HepG2 (cell line): ENCODE results near the gene TMX4. TPM values are rescaled to one million over a fixed set of nuclear protein-coding genes. Genes with fewer than 3 reads are reported as not detected.
A peak's percentile ranks its signal among the peaks of the same experiment; 100 is the strongest.

Experiments used
- BHLHE40 ChIP-seq: IDR thresholded peaks from 2 replicates; pipeline ENCODE4 v1.6.1; 2011; ENCODE audit warnings: low read length, improper control_type of control experiment
- CREB3 ChIP-seq: sonication (generic); formaldehyde crosslinking; IDR thresholded peaks from 2 replicates; pipeline ENCODE4 v1.5.0; 2020; ENCODE audit warnings: missing genetic modification reagents
- ETV5 ChIP-seq: IDR thresholded peaks from 2 replicates; pipeline ENCODE4 v1.6.1; 2018; ENCODE audit warnings: missing biosample characterization, missing genetic modification reagents, inconsistent platforms, borderline replicate concordance
- HOXD1 ChIP-seq: sonication (generic); formaldehyde crosslinking; IDR thresholded peaks from 2 replicates; pipeline ENCODE4 v1.5.0; 2020; ENCODE audit warnings: missing genetic modification reagents
- KLF12 ChIP-seq: sonication (generic); formaldehyde crosslinking; IDR thresholded peaks from 2 replicates; pipeline ENCODE4 v1.4.0; 2020; ENCODE audit warnings: missing genetic modification reagents, borderline replicate concordance
- POLR2G ChIP-seq: fragments of 200-400 bp; formaldehyde crosslinking; IDR thresholded peaks from 2 replicates; pipeline ENCODE4 v1.6.1; 2018; ENCODE audit warnings: mild to moderate bottlenecking, low read depth, low read length, moderate library complexity
- RFX5 ChIP-seq: IDR thresholded peaks from 2 replicates; pipeline ENCODE4 v1.6.1; 2011; ENCODE audit warnings: low read depth, low read length, improper control_type of control experiment
- SNAPC4 ChIP-seq: sonication (generic); formaldehyde crosslinking; IDR thresholded peaks from 2 replicates; pipeline ENCODE4 v1.4.0; 2020; ENCODE audit warnings: mild to moderate bottlenecking, missing genetic modification reagents
- ZNF121 ChIP-seq: sonication (generic); formaldehyde crosslinking; IDR thresholded peaks from 2 replicates; pipeline ENCODE4 v1.5.0; 2020; ENCODE audit warnings: mild to moderate bottlenecking, missing genetic modification reagents
- ZNF20 ChIP-seq: sonication (generic); formaldehyde crosslinking; IDR thresholded peaks from 2 replicates; pipeline ENCODE4 v1.4.0; 2020; ENCODE audit warnings: mild to moderate bottlenecking, moderate library complexity, missing genetic modification reagents
- ZNF414 ChIP-seq: sonication (generic); formaldehyde crosslinking; IDR thresholded peaks from 2 replicates; pipeline ENCODE4 v1.5.0; 2020; ENCODE audit warnings: missing genetic modification reagents
- ZNF615 ChIP-seq: sonication (generic); formaldehyde crosslinking; IDR thresholded peaks from 2 replicates; pipeline ENCODE4 v1.5.0; 2020; ENCODE audit warnings: mild to moderate bottlenecking, missing genetic modification reagents, borderline replicate concordance
- ZNF670 ChIP-seq: sonication (generic); formaldehyde crosslinking; IDR thresholded peaks from 2 replicates; pipeline ENCODE4 v1.8.0; 2022; ENCODE audit warnings: mild to moderate bottlenecking, missing genetic modification reagents, borderline replicate concordance
- ZNF782 ChIP-seq: sonication (generic); formaldehyde crosslinking; IDR thresholded peaks from 2 replicates; pipeline ENCODE4 v1.4.0; 2020; ENCODE audit warnings: missing genetic modification reagents, mild to moderate bottlenecking, borderline replicate concordance
- ZNF839 ChIP-seq: sonication (generic); formaldehyde crosslinking; IDR thresholded peaks from 2 replicates; pipeline ENCODE4 v1.4.0; 2020; ENCODE audit warnings: missing genetic modification reagents, mild to moderate bottlenecking, borderline replicate concordance
- polyA plus RNA-seq, 8 experiments: library from polyadenylated mRNA; depleted of rRNA in 3 of 8; stranded (reverse) in 7 of 8; unstranded in 1 of 8; fragments of >200 nt; fragmentation: Illumina TruSeq in 4 of 8; extraction: Trizol in 4 of 8; gene quantifications; 2 replicates each; pipeline versions ENCODE4 v1.2.1 to v1.2.3, GENCODE V29; 2011 to 2016; ENCODE audit warnings: low read depth in 4 of 8, missing spikeins in 1 of 8, mixed read lengths in 1 of 8; ENCODE audit not compliant: insufficient read depth in 1 of 8
- total RNA-seq, 5 experiments: library from RNA; depleted of rRNA; stranded (reverse); fragments of >200 nt; fragmentation: Illumina TruSeq; extraction: Trizol; gene quantifications; 2 replicates each; pipeline ENCODE4 v1.2.3, GENCODE V29; 2016; ENCODE audit warnings: low read depth in 1 of 5
- TF ChIP-seq, protein P1 (sequence below): sonication (generic); formaldehyde crosslinking; IDR thresholded peaks from 2 replicates; pipeline ENCODE4 v1.9.0; 2021; ENCODE audit warnings: missing genetic modification reagents, mild to moderate bottlenecking, borderline replicate concordance
- TF ChIP-seq, protein P2 (sequence below): sonication (generic); formaldehyde crosslinking; IDR thresholded peaks from 2 replicates; pipeline ENCODE4 v1.4.0; 2020; ENCODE audit warnings: missing genetic modification reagents

The TMX4 gene
- total and polyA plus RNA-seq, 2 of the 13 experiments (the other 11 are each of a cell fraction or from before 2014, with no cell fraction given) = 7.6 to 21.4 TPM

DNA sequence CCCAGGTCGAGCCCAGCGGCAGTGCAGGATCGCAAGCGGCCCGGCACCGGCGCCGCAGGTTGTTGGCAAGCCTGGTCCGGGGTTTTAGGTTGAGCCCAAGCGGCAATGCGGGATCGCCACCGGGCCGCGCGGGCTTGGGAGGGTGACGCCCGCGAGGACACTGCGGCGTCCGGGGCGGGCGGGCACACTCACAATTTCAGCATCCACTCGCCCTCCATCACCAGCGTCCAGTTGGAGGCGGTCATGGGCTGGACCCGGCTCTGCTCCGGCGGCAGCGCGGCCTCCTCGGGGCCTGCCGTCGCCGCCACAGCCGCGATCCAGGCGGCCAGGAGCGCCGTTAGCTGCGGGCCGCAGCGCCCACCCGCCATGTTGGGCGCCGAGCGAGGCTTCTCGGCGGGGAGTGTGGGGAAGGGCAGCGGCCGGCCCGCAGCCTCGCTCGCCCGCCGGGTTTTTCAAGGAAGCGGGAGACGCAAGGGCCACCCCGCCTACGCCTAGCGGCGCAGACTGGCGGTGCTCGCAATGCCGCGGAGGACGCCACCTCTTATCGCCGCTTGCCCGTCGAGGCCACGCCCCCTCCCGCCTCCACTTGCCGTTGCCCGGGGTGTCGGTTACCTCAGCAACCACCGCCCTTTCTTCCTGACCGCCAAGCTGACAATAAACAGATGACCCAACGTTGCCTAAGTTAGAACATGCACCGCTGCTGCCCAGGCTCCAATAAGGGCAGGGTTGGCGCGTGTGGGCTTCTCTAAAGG, at the start of gene TMX4 (continued):
- TF ChIP-seq ZNF414 (CRISPR knock-in tag) (peak; percentile 92; the same call in 1 of the 2 replicates), ZNF20 (CRISPR knock-in tag) (peak; percentile 78; the same call in 1 of the 2 replicates), ZNF782 (CRISPR knock-in tag) (peak; percentile 98), ZNF670 (CRISPR knock-in tag) (no peak), ZNF121 (CRISPR knock-in tag) (peak; percentile 63; the same call in 1 of the 2 replicates), HOXD1 (CRISPR knock-in tag) (peak; percentile 90), ZNF839 (0 out of 2 replicates have a peak, but pooled peaks have one; percentile 96), ETV5 (CRISPR knock-in tag) (peak; percentile 12; the same call in 1 of the 2 replicates), POLR2G (peak; percentile 98), CREB3 (CRISPR knock-in tag) (peak; percentile 90; the same call in 1 of the 2 replicates), SNAPC4 (CRISPR knock-in tag) (no peak), KLF12 (CRISPR knock-in tag) (peak; percentile 97; the same call in 1 of the 2 replicates), RFX5 (peak; percentile 94), BHLHE40 (no peak; the same call in 1 of the 2 replicates), ZNF615 (no peak)
- TF ChIP-seq, protein P1, sequence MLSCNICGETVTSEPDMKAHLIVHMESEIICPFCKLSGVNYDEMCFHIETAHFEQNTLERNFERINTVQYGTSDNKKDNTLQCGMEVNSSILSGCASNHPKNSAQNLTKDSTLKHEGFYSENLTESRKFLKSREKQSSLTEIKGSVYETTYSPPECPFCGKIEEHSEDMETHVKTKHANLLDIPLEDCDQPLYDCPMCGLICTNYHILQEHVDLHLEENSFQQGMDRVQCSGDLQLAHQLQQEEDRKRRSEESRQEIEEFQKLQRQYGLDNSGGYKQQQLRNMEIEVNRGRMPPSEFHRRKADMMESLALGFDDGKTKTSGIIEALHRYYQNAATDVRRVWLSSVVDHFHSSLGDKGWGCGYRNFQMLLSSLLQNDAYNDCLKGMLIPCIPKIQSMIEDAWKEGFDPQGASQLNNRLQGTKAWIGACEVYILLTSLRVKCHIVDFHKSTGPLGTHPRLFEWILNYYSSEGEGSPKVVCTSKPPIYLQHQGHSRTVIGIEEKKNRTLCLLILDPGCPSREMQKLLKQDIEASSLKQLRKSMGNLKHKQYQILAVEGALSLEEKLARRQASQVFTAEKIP (CRISPR knock-in tag) = no peak
- TF ChIP-seq, protein P2, sequence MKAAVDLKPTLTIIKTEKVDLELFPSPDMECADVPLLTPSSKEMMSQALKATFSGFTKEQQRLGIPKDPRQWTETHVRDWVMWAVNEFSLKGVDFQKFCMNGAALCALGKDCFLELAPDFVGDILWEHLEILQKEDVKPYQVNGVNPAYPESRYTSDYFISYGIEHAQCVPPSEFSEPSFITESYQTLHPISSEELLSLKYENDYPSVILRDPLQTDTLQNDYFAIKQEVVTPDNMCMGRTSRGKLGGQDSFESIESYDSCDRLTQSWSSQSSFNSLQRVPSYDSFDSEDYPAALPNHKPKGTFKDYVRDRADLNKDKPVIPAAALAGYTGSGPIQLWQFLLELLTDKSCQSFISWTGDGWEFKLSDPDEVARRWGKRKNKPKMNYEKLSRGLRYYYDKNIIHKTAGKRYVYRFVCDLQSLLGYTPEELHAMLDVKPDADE (CRISPR knock-in tag) = no peak
